ENCODE results near the gene MIX23. TPM values are rescaled to one million over a fixed set of nuclear protein-coding genes. Genes with fewer than 3 reads are reported as not detected.

Gene MIX23
- total and polyA plus RNA-seq, 10 of the 15 experiments (the other 5 are each of a cell fraction or from before 2014, with no cell fraction given) = 30.0 to 176 (median 62.4) TPM

- no peaks in the 10 kb centered on the region for H3K4me1 ChIP-seq (ENCODE audit: control insufficient read depth, insufficient read depth, low read length)
- SMC1A ChIA-PET (ENCODE audit: uncharacterized antibody, unreplicated experiment) = interaction anchor here (0.6 to 6.5 kb wide), 9 partner anchors 11 to 44 kb away, joined by 3 to 50 read pairs (median 3); no protein-coding TSS in a partner anchor
- FAIRE-seq (no peak), DNase-seq (ENCODE audit: low read depth, low spot score) (no peak), ATAC-seq (no peak)
- no peaks in the 10 kb centered on the region for H3K79me2 ChIP-seq (ENCODE audit: control insufficient read depth, insufficient read depth, low read length)
- no peak overlapping the region for H3K9ac ChIP-seq (ENCODE audit: control insufficient read depth, insufficient read depth, low read length)
- no peak overlapping the region for H3K27ac ChIP-seq (ENCODE audit: control insufficient read depth, insufficient read depth)
- in situ Hi-C loops (cut with MboI) = loop anchor here (10.0 kb wide), 1 partner anchor 806 kb away; the partner anchor contains the start of gene POLQ
- WGBS (ENCODE audit: insufficient coverage, insufficient replicate concordance, low lambda C conversion rate, missing lambda C conversion rate) = 20% methylated on average over 1 of the region's 5 CpGs
- BruUV-seq (replicated peaks) = no TSS peak
- POLR2A ChIA-PET = interaction anchor here (0.6 to 1.3 kb wide), 6 partner anchors 14 to 133 kb away, joined by 3 to 6 read pairs (median 4); no protein-coding TSS in a partner anchor
- RAD21 ChIA-PET (ENCODE audit: unreplicated experiment) = interaction anchor here (1.0 to 2.6 kb wide), 6 partner anchors 23 to 331 kb away, joined by 3 to 28 read pairs (median 5); no protein-coding TSS in a partner anchor
- no peak overlapping the region for H3K4me2 ChIP-seq (ENCODE audit: control insufficient read depth, insufficient read depth)
- intact Hi-C loops (cut with micrococcal nuclease; ENCODE audit: unreplicated experiment) = no loop called here
- H2AFZ ChIP-seq (ENCODE audit: control insufficient read depth, low read depth, low read length) = no peak overlapping the region
- CTCF ChIA-PET = interaction anchor here (0.6 to 3.4 kb wide), 7 partner anchors 15 to 676 kb away, joined by 3 to 38 read pairs (median 3); partner anchors contain the start of gene SEMA5B
- no peaks in the 10 kb centered on the region for H4K20me1 ChIP-seq (ENCODE audit: control insufficient read depth, insufficient read depth)
- no peak for TF ChIP-seq POLR2AphosphoS2 (IDR thresholded peaks at IDR 0.05; ENCODE audit: low read depth, low read length)
- TF ChIP-seq BMI1 (IDR thresholded peaks at IDR 0.05; ENCODE audit: borderline replicate concordance) = no peak
- no peak for TF ChIP-seq NR2C1 (IDR thresholded peaks at IDR 0.05)
- TF ChIP-seq EP300 (IDR thresholded peaks at IDR 0.05; ENCODE audit: borderline replicate concordance in 1 of 2, control insufficient read depth in 1 of 2, low read depth in 2 of 2, low read length in 2 of 2) = no peak
- no peak for TF ChIP-seq MTA2 (IDR thresholded peaks at IDR 0.05; ENCODE audit: low read depth)
- no peak for TF ChIP-seq HCFC1 (IDR thresholded peaks at IDR 0.05; ENCODE audit: low read length)
- TF ChIP-seq, protein P1, sequence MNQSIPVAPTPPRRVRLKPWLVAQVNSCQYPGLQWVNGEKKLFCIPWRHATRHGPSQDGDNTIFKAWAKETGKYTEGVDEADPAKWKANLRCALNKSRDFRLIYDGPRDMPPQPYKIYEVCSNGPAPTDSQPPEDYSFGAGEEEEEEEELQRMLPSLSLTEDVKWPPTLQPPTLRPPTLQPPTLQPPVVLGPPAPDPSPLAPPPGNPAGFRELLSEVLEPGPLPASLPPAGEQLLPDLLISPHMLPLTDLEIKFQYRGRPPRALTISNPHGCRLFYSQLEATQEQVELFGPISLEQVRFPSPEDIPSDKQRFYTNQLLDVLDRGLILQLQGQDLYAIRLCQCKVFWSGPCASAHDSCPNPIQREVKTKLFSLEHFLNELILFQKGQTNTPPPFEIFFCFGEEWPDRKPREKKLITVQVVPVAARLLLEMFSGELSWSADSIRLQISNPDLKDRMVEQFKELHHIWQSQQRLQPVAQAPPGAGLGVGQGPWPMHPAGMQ (IDR thresholded peaks at IDR 0.05; ENCODE audit: borderline replicate concordance) = no peak
- TF ChIP-seq SMAD5 (IDR thresholded peaks at IDR 0.05; ENCODE audit: low read depth) = no peak
- no peak for TF ChIP-seq TCF12 (IDR thresholded peaks at IDR 0.05; ENCODE audit: low read depth, low read length)
- no peak for TF ChIP-seq RELB (IDR thresholded peaks at IDR 0.05; ENCODE audit: low read depth)
- H3K9me3 ChIP-seq (replicated peaks; ENCODE audit: control insufficient read depth, insufficient read depth, low read length) = no peaks in the 10 kb centered on the region
- H3K27me3 ChIP-seq (replicated peaks in 1 of 2; ENCODE audit: control insufficient read depth in 2 of 2, insufficient read depth in 2 of 2, low read length in 1 of 2) = no peaks in the 10 kb centered on the region
- H3K4me3 ChIP-seq = no peak overlapping the region
- no peaks in the 10 kb centered on the region for H3K36me3 ChIP-seq (ENCODE audit: control insufficient read depth in 2 of 2, insufficient read depth in 2 of 2, low read length in 1 of 2)
These were observed 32.1 kb downstream of the MIX23 start for GRCh38 chr3:122350814-122351418.

Measured in GM12878 (cell line).